ENCODE measurements around the gene LGALS1.

The LGALS1 gene

GRCh38 chr22:37632174-37633088 lies 43.0 kb upstream of the LGALS1 start:
- Histone ChIP-seq H3K27me3 (ENCODE audit: insufficient read depth, low read length) (no peaks in the 10 kb centered on the region), H3K9me3 (ENCODE audit: insufficient read depth, low read depth, low read length) (no peaks in the 10 kb centered on the region), H3K36me3 (ENCODE audit: insufficient read depth, low read length) (peaks cover 21% of the 10 kb centered on the region), H3K4me3 (ENCODE audit: low read length) (no peak overlapping the region), H3K4me1 (ENCODE audit: insufficient read depth, low read length) (peaks cover 28% of the 10 kb centered on the region), H3K27ac (ENCODE audit: low read depth, low read length) (no peak overlapping the region; the same call in 1 of the 2 replicates), H3K9ac (ENCODE audit: low read depth, low read length) (no peak overlapping the region)
- WGBS, result 96% methylated on average over 14 of the region's 14 CpGs

- H3K4me1 ChIP-seq (ENCODE audit: insufficient read depth, low read length), result peaks cover 28% of the 10 kb centered on the region
- no peaks in the 10 kb centered on the region for H3K9me3 ChIP-seq (ENCODE audit: insufficient read depth, low read depth, low read length)
- H3K4me3 ChIP-seq (ENCODE audit: low read length), result no peak overlapping the region
- peaks cover 21% of the 10 kb centered on the region for H3K36me3 ChIP-seq (ENCODE audit: insufficient read depth, low read length)
- peak overlapping the region; percentile 78 for H3K27ac ChIP-seq (ENCODE audit: low read depth, low read length)
- H3K27me3 ChIP-seq (ENCODE audit: insufficient read depth, low read length), result no peaks in the 10 kb centered on the region
- H3K9ac ChIP-seq (ENCODE audit: low read depth, low read length), result no peak overlapping the region
- 75% methylated on average over 11 of the region's 11 CpGs for WGBS
These were observed 42.3 kb upstream of the LGALS1 start for GRCh38 chr22:37633089-37633624.

GRCh38 chr22:37633625-37634416 lies 41.6 kb upstream of the LGALS1 start:
- peak overlapping the region; percentile 20 for H3K4me3 ChIP-seq (ENCODE audit: low read length)
- peak overlapping the region; percentile 78 for H3K27ac ChIP-seq (ENCODE audit: low read depth, low read length)
- H3K27me3 ChIP-seq (ENCODE audit: insufficient read depth, low read length), result no peaks in the 10 kb centered on the region
- H3K9me3 ChIP-seq (ENCODE audit: insufficient read depth, low read depth, low read length), result no peaks in the 10 kb centered on the region
- WGBS, result 25% methylated on average over 24 of the region's 24 CpGs
- H3K9ac ChIP-seq (ENCODE audit: low read depth, low read length), result peak overlapping the region; percentile 63
- peaks cover 32% of the 10 kb centered on the region for H3K4me1 ChIP-seq (ENCODE audit: insufficient read depth, low read length)
- peaks cover 16% of the 10 kb centered on the region for H3K36me3 ChIP-seq (ENCODE audit: insufficient read depth, low read length)

DNA sequence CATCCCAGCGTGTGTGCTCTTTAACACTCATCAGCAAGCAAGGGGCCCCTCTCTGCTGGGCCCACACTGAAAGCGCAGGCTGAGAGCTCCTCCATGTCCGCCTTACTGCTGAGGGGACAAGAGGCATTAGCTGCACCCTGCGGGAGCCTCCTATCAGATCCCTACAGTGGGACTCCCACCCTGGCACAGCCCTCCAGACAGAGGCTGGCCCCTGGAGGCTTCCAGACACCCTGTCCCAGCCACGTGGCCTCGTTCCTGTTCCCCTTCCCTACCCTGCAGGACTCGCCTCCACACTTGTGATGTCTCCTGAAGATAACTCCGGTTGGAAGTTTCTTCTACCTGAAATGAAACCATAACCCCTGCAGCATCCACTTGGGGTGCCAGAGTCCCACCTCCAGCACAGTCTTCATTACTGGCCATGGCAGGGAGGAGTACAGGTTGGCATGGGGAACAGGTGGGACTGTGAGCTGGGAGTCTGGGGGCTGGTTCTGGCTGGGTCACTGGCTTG lies 41.0 kb upstream of the LGALS1 start:
- Histone ChIP-seq H3K27me3 (ENCODE audit: insufficient read depth, low read length) (no peaks in the 10 kb centered on the region), H3K9me3 (ENCODE audit: insufficient read depth, low read depth, low read length) (no peaks in the 10 kb centered on the region), H3K9ac (ENCODE audit: low read depth, low read length) (0 out of 2 replicates have a peak overlapping the region, but pooled peaks have one; percentile 63), H3K36me3 (ENCODE audit: insufficient read depth, low read length) (peaks cover 10% of the 10 kb centered on the region), H3K4me3 (ENCODE audit: low read length) (no peak overlapping the region), H3K27ac (ENCODE audit: low read depth, low read length) (peak overlapping the region; percentile 78; the same call in 1 of the 2 replicates), H3K4me1 (ENCODE audit: insufficient read depth, low read length) (peaks cover 36% of the 10 kb centered on the region)
- 83% methylated on average over 8 of the region's 8 CpGs for WGBS

GRCh38 chr22:37635157-37635556 lies 40.3 kb upstream of the LGALS1 start:
- Histone ChIP-seq H3K27me3 (ENCODE audit: insufficient read depth, low read length) (no peaks in the 10 kb centered on the region), H3K9ac (ENCODE audit: low read depth, low read length) (no peak overlapping the region), H3K27ac (ENCODE audit: low read depth, low read length) (no peak overlapping the region), H3K4me3 (ENCODE audit: low read length) (no peak overlapping the region), H3K9me3 (ENCODE audit: insufficient read depth, low read depth, low read length) (no peaks in the 10 kb centered on the region), H3K4me1 (ENCODE audit: insufficient read depth, low read length) (peaks cover 36% of the 10 kb centered on the region), H3K36me3 (ENCODE audit: insufficient read depth, low read length) (peaks cover 3% of the 10 kb centered on the region; the same call in 1 of the 2 replicates)
- WGBS, result 96% methylated on average over 7 of the region's 7 CpGs

DNA sequence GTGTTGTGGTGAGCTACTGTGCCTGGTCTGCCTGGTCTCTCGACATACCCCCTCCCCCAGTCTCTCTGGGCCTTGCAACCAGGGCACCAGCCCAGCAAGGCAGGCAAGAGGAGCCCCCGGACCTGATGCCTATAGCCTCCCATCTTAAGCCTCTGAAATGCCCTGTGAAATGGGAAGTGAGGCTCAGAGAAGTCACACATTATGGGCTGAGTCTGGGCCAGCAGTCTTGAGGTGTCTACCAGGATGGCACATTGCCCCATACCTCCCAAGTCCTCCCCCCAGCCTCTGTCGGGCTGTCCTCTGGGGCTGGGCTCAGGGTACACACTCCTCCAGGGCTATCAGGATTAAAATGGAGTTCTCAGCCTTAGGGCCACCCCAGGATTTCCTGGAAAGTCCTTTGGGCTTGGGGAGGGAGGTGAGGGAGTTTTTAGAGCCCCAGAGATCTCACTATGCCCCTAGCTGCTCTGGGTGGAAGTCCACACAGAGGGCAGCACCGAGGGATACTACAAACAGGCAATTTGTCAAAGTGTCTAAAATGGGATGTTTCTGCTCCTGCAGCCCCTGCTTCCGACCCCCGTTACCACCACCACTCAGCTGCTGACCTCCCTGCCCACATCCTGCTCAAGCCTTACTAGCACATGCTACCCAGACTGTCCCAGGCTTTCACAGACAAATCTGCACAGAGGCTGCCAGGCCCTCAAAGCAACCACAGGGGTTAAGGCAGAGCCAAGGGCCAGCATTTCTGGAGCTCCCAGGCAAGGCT lies 39.1 kb upstream of the LGALS1 start:
- H3K9ac ChIP-seq (ENCODE audit: low read depth, low read length), result no peak overlapping the region; the same call in 1 of the 2 replicates
- H3K36me3 ChIP-seq (ENCODE audit: insufficient read depth, low read length), result peaks cover under 1% of the 10 kb centered on the region
- no peaks in the 10 kb centered on the region for H3K9me3 ChIP-seq (ENCODE audit: insufficient read depth, low read depth, low read length)
- peaks cover 42% of the 10 kb centered on the region for H3K4me1 ChIP-seq (ENCODE audit: insufficient read depth, low read length)
- 65% methylated on average over 6 of the region's 6 CpGs for WGBS
- no peaks in the 10 kb centered on the region for H3K27me3 ChIP-seq (ENCODE audit: insufficient read depth, low read length)
- no peak overlapping the region for H3K27ac ChIP-seq (ENCODE audit: low read depth, low read length)
- no peak overlapping the region for H3K4me3 ChIP-seq (ENCODE audit: low read length)

DNA sequence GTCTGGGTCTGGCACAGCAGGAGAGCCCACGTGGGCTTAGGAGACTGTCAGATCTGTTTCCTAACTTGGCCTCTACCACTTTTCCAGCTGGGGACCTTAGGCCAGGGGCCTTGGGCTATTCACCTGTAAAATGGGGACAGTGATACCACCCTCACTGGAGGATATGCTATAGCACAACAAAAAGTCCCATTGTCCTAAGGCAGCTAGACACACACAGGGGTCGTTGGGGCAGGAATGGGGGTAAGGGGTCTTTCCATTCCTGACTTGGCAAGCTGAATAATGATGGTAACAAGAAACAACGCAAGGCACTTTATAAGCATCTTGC lies 38.5 kb upstream of the LGALS1 start:
- Histone ChIP-seq H3K27ac (ENCODE audit: low read depth, low read length) (no peak overlapping the region), H3K9me3 (ENCODE audit: insufficient read depth, low read depth, low read length) (no peaks in the 10 kb centered on the region), H3K4me1 (ENCODE audit: insufficient read depth, low read length) (peaks cover 42% of the 10 kb centered on the region), H3K9ac (ENCODE audit: low read depth, low read length) (no peak overlapping the region), H3K36me3 (ENCODE audit: insufficient read depth, low read length) (peaks cover 6% of the 10 kb centered on the region), H3K4me3 (ENCODE audit: low read length) (no peak overlapping the region), H3K27me3 (ENCODE audit: insufficient read depth, low read length) (no peaks in the 10 kb centered on the region)
- WGBS, result 46% methylated on average over 2 of the region's 3 CpGs

DNA sequence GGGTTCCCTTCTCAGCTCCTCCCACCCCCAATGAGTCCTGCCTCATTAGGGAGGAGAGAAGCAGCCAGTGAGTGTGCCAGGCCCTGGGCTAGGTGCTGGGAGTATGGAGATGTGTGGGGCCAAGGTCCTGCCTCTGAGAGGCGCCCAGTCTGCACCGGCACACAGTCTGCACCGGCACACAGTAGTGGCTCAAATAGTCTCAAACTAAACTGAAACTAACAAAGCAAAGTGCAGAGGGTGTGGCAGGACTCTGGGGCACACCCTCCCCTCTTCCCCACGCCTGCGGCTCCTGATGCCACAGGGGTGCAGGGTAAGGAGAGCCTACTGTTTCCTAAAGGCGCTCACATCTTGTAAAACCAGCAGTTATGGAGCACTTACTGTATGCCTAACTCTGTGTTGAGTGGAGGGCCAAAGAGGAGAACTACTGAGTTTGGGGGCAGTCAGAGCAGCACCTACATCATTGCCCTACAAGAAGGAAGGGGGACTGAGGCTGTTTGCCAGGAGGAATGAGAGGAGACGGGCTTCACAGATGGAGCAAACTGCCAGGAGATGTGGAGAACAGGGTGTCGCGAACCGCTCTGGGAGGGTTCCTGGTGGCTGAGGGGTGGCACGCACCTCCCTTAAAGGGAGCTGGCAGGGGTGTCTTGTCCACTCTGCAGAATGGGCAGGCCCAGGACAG lies 36.9 kb upstream of the LGALS1 start:
- Histone ChIP-seq H3K27ac (ENCODE audit: low read depth, low read length) (peak overlapping the region; percentile 63; the same call in 1 of the 2 replicates), H3K4me3 (ENCODE audit: low read length) (peak overlapping the region; percentile 64), H3K4me1 (ENCODE audit: insufficient read depth, low read length) (peaks cover 34% of the 10 kb centered on the region), H3K36me3 (ENCODE audit: insufficient read depth, low read length) (peaks cover 18% of the 10 kb centered on the region), H3K9ac (ENCODE audit: low read depth, low read length) (no peak overlapping the region), H3K27me3 (ENCODE audit: insufficient read depth, low read length) (no peaks in the 10 kb centered on the region), H3K9me3 (ENCODE audit: insufficient read depth, low read depth, low read length) (no peaks in the 10 kb centered on the region)
- WGBS, result 80% methylated on average over 11 of the region's 11 CpGs

DNA sequence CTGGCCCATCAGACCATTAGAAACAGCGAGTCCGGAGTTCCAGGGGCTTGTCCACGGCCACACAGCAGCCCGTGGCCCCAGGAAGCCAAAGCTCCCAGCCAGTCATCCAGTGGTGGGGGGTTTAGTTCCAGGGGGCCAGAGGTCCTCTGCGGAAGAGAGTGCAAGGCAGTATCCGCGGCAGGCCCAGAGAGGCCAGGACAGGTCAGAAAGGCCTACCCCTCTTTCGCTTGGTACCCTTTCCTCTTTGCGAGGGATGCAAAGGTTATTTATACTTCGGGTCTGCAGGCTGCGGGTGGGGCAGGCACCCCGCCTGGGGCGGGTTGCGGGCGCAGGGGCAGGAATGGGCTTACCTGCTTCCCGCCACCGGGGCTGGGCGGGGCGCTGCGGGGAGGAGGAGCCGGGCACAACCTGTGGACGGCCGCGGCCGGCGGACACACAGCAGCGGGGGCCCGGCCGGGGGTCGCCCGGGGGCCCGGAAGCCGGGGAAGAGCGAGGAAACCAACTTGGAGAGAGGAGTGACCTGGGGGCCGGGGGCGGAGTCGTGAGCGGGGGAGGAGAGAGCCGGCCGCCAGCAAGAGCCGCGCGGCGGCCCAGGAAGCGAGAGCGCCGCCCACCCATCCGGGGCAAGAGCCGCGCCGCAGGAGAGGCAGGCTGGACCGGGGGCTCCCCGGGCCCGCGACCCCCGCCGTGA lies 36.2 kb upstream of the LGALS1 start, which contains the start of gene SH3BP1:
Gene SH3BP1, plus strand, starts transcription at position 600 of the 691 bp plus-strand sequence. CDS start 119 bp downstream, outside the sequence.
- H3K4me1 ChIP-seq (ENCODE audit: insufficient read depth, low read length), result peaks cover 28% of the 10 kb centered on the region

More for the DNA sequence above, 36.2 kb upstream of the LGALS1 start, which contains the start of gene SH3BP1:
- 5% methylated on average over 57 of the region's 57 CpGs for WGBS
- peak within 1 kb of the TSS; percentile 64 for H3K4me3 ChIP-seq (ENCODE audit: low read length)
- peaks cover 22% of the 10 kb centered on the region for H3K36me3 ChIP-seq (ENCODE audit: insufficient read depth, low read length)
- peak within 1 kb of the TSS; percentile 42 for H3K9ac ChIP-seq (ENCODE audit: low read depth, low read length)
- no peaks in the 10 kb centered on the region for H3K9me3 ChIP-seq (ENCODE audit: insufficient read depth, low read depth, low read length)
- peak within 1 kb of the TSS; percentile 71; the same call in 1 of the 2 replicates for H3K27ac ChIP-seq (ENCODE audit: low read depth, low read length)
- H3K27me3 ChIP-seq (ENCODE audit: insufficient read depth, low read length), result no peaks in the 10 kb centered on the region

All from HUES64 (cell line).